Gastroesophageal sphincter (tissue), 4 donors: ENCODE data around the gene NTF4. TPM values are rescaled to one million over a fixed set of nuclear protein-coding genes. Genes with fewer than 3 reads are reported as not detected.

Experiments used
- ATAC-seq: fragments of 150-250 bp; one replicate; pipeline ENCODE4 v1.9.1; 2016; ENCODE audit warnings: mild to moderate bottlenecking, moderate library complexity
- H3K27ac ChIP-seq, 4 donors: fragments of 200-600 bp; sonication (generic) in 3 of 4; 1 replicate in 3 of 4; 2 replicates in 1 of 4; pipeline ENCODE4 v1.5.1; 2016 to 2019
- H3K27me3 ChIP-seq: fragments of 200-600 bp; sonication (generic); one replicate; pipeline ENCODE4 v1.5.1; 2019
- H3K36me3 ChIP-seq, 2 donors: fragments of 200-600 bp; sonication (generic); one replicate each; pipeline ENCODE4 v1.5.1; 2019; ENCODE audit warnings: control low read depth in 1 of 2
- H3K4me1 ChIP-seq, 3 donors: fragments of 200-600 bp; sonication (generic); 1 replicate in 2 of 3; 2 replicates in 1 of 3; pipeline ENCODE4 v1.5.1; 2016 to 2019; ENCODE audit warnings: control low read depth in 2 of 3
- H3K4me3 ChIP-seq, 2 donors: fragments of 200-600 bp; sonication (generic); one replicate each; pipeline ENCODE4 v1.5.1; 2019; ENCODE audit warnings: mild to moderate bottlenecking in 1 of 2, moderate library complexity in 1 of 2
- H3K9me3 ChIP-seq, 3 donors: fragments of 200-600 bp; sonication (generic); one replicate each; pipeline ENCODE4 v1.5.1; 2017 to 2019; ENCODE audit warnings: control low read depth in 2 of 3
- EP300 ChIP-seq: sonication (generic); formaldehyde crosslinking; IDR thresholded peaks from one replicate; pipeline ENCODE4 v1.6.1; 2017; ENCODE audit warnings: antibody characterized with exemption, mild to moderate bottlenecking
- POLR2A ChIP-seq, 2 donors: fragments of 450-650 bp; IDR thresholded peaks; one replicate each; pipeline ENCODE4 v1.6.1; 2017; ENCODE audit warnings: antibody characterized with exemption in 2 of 2, mild to moderate bottlenecking in 2 of 2, moderate library complexity in 1 of 2
- POLR2AphosphoS5 ChIP-seq: sonication (generic); formaldehyde crosslinking; IDR thresholded peaks from one replicate; pipeline ENCODE4 v1.6.1; 2017; ENCODE audit warnings: antibody characterized with exemption
- WGBS, 2 donors: methylation state at CpG; one replicate each; pipeline ENCODE4 v1.1.5; 2018; ENCODE audit warnings: low coverage in 1 of 2; 5-methylcytosine and 5-hydroxymethylcytosine counted together
- total RNA-seq, 4 donors: library from RNA; depleted of rRNA; stranded (reverse); fragments of >200 nt; gene quantifications; one replicate each; pipeline ENCODE4 v1.1.0, GENCODE V29; 2016
- TF ChIP-seq, protein P1 (sequence below), 4 experiments: fragments of 200-600 bp in 2 of 4; fragments of 450-650 bp in 2 of 4; sonication (generic) in 1 of 4; IDR thresholded peaks; one replicate each; pipeline ENCODE4 v1.5.1; 2017 to 2019; ENCODE audit warnings: antibody characterized with exemption in 4 of 4, mild to moderate bottlenecking in 2 of 4, moderate library complexity in 2 of 4

NTF4 gene
- total RNA-seq, 4 donors from 2014 or later: 0.37 TPM; not detected in 3

- Histone ChIP-seq H3K4me3 (no peak overlapping the region), H3K9me3 (no peaks in the 10 kb centered on the region), H3K36me3 (peaks cover 0 to 94% of the 10 kb centered on the region in 2 donors), H3K27ac (no peak overlapping the region), H3K27me3 (no peaks in the 10 kb centered on the region), H3K4me1 (peaks cover 1 to 57% (median 12%) of the 10 kb centered on the region in 3 donors)
- no peak for ATAC-seq
- TF ChIP-seq POLR2AphosphoS5: no peak
- TF ChIP-seq, protein P1, sequence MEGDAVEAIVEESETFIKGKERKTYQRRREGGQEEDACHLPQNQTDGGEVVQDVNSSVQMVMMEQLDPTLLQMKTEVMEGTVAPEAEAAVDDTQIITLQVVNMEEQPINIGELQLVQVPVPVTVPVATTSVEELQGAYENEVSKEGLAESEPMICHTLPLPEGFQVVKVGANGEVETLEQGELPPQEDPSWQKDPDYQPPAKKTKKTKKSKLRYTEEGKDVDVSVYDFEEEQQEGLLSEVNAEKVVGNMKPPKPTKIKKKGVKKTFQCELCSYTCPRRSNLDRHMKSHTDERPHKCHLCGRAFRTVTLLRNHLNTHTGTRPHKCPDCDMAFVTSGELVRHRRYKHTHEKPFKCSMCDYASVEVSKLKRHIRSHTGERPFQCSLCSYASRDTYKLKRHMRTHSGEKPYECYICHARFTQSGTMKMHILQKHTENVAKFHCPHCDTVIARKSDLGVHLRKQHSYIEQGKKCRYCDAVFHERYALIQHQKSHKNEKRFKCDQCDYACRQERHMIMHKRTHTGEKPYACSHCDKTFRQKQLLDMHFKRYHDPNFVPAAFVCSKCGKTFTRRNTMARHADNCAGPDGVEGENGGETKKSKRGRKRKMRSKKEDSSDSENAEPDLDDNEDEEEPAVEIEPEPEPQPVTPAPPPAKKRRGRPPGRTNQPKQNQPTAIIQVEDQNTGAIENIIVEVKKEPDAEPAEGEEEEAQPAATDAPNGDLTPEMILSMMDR (IDR thresholded peaks at IDR 0.05): no peak
- TF ChIP-seq POLR2A (IDR thresholded peaks at IDR 0.05): no peak
- TF ChIP-seq EP300: no peak
- 87 to 90% methylated on average over 10 to 17 of the region's 17 CpGs for WGBS, 2 donors
Measured at GRCh38 chr19:49091391-49092038, 26.9 kb upstream of the NTF4 start.

DNA sequence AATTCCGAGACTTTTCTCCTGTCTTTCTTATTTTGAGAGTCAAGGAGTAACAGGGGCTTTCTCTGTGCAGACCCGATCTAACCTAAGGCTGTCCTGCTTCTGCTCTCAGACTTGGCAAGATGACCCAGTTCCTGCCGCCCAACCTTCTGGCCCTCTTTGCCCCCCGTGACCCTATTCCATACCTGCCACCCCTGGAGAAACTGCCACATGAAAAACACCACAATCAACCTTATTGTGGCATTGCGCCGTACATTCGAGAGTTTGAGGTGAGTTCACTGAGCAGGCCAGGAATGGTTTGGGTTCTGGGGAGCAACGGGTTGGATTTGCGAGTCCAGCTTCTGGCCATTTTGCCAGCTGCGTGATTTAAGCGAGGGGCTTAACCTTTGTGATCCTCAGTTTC, 21.7 kb upstream of the NTF4 start:
- Histone ChIP-seq H3K9me3 (no peaks in the 10 kb centered on the region), H3K36me3 (peaks cover 0 to 43% of the 10 kb centered on the region in 2 donors), H3K4me3 (peak overlapping the region; percentile 80 to 98), H3K27me3 (no peaks in the 10 kb centered on the region), H3K4me1 (peaks cover 4 to 51% (median 17%) of the 10 kb centered on the region in 3 donors), H3K27ac (peak overlapping the region in 2 of 4 donors; percentile 90 to 93)
- no peak for ATAC-seq
- TF ChIP-seq, protein P1 (IDR thresholded peaks at IDR 0.05): no peak
- TF ChIP-seq POLR2A (IDR thresholded peaks at IDR 0.05) (no peak), POLR2AphosphoS5 (no peak), EP300 (no peak)
- 32 to 37% methylated on average over 3 to 7 of the region's 11 CpGs for WGBS, 2 donors

DNA sequence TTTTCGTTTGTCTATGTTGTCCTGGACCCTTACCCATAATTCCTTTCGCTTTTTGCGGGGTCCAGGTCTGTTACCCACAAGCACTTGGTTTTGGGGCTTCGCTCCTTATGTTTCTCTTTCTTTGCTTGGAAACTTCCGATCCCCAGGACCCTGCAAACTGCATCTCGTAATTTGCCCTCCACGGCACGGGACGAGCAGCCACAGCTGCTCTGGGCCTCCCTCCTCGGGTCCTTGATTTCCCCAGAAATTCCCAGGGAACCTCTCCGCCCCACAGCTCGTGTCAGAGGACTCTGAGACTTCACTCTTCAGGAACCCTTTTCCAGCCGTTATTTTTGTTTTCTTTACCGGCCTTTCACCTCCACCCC, 21.2 kb upstream of the NTF4 start:
- no peaks in the 10 kb centered on the region for H3K27me3 ChIP-seq
- TF ChIP-seq POLR2A (IDR thresholded peaks at IDR 0.05) (no peak), POLR2AphosphoS5 (no peak), EP300 (no peak)
- TF ChIP-seq, protein P1 (IDR thresholded peaks at IDR 0.05): no peak
- no peaks in the 10 kb centered on the region for H3K9me3 ChIP-seq
- no peak for ATAC-seq
- WGBS, 2 donors: 0 to 2% methylated on average over 11 to 14 of the region's 14 CpGs
- peak overlapping the region; percentile 75 to 94 (median 92) for H3K27ac ChIP-seq
- H3K4me3 ChIP-seq: peak overlapping the region; percentile 80 to 98
- H3K4me1 ChIP-seq: peaks cover 4 to 51% (median 17%) of the 10 kb centered on the region in 3 donors
- H3K36me3 ChIP-seq: peaks cover 0 to 38% of the 10 kb centered on the region in 2 donors

GRCh38 chr19:49085020-49085867, 20.6 kb upstream of the NTF4 start, which contains the start of gene SNRNP70:
TSS of gene SNRNP70 (plus strand) at chr19:49085451. CDS start at chr19:49086415, 964 bp downstream.
- Histone ChIP-seq H3K27ac (peak within 1 kb of the TSS; percentile 75 to 94 (median 92)), H3K4me1 (peaks cover 4 to 48% (median 17%) of the 10 kb centered on the region in 3 donors), H3K36me3 (peaks cover 0 to 32% of the 10 kb centered on the region in 2 donors), H3K4me3 (peak within 1 kb of the TSS; percentile 80 to 98), H3K27me3 (no peaks in the 10 kb centered on the region), H3K9me3 (no peaks in the 10 kb centered on the region)
- TF ChIP-seq POLR2AphosphoS5: peak; percentile 86
- TF ChIP-seq, protein P1 (IDR thresholded peaks at IDR 0.05): peak in 1 of 4 experiments; percentile 22
- peak; percentile 85 to 91 for TF ChIP-seq POLR2A (IDR thresholded peaks at IDR 0.05)
- no peak for TF ChIP-seq EP300
- peak; percentile 100 for ATAC-seq
- 0 to 1% methylated on average over 3 to 24 of the region's 89 CpGs for WGBS, 2 donors
